Measurements from ENCODE around the gene MCFD2. TPM values are rescaled to one million over a fixed set of nuclear protein-coding genes. Genes with fewer than 3 reads are reported as not detected.

Gene MCFD2
- total and polyA plus RNA-seq, 8 donors = 78.0 to 121 (median 86.5) TPM

GRCh38 chr2:46854260-46854659, 61.3 kb downstream of the MCFD2 start:
- DNase-seq (no peak), ATAC-seq (no peak)
- no peak for TF ChIP-seq CTCF (IDR thresholded peaks at IDR 0.05)
- Histone ChIP-seq H3K27me3 (no peaks in the 10 kb centered on the region), H3K9me3 (no peaks in the 10 kb centered on the region), H3K4me1 (peaks cover 20 to 39% of the 10 kb centered on the region in 2 donors), H3K27ac (peak overlapping the region; percentile 59 to 67), H3K4me3 (no peak overlapping the region), H3K36me3 (no peaks in the 10 kb centered on the region)
- intact Hi-C loops (cut with DNase I) = no loop called here

- ATAC-seq (no peak), DNase-seq (no peak)
- Histone ChIP-seq H3K9me3 (no peaks in the 10 kb centered on the region), H3K4me3 (no peak overlapping the region), H3K27me3 (no peaks in the 10 kb centered on the region), H3K27ac (no peak overlapping the region), H3K4me1 (peaks cover 36 to 51% of the 10 kb centered on the region in 2 donors), H3K36me3 (no peaks in the 10 kb centered on the region)
- no peak for TF ChIP-seq CTCF (IDR thresholded peaks at IDR 0.05)
- intact Hi-C loops (cut with DNase I) = no loop called here
These were observed 63.0 kb downstream of the MCFD2 start for GRCh38 chr2:46852598-46852997.

GRCh38 chr2:46852124-46852523, 63.5 kb downstream of the MCFD2 start:
- Histone ChIP-seq H3K27me3 (no peaks in the 10 kb centered on the region), H3K27ac (no peak overlapping the region), H3K36me3 (no peaks in the 10 kb centered on the region), H3K4me1 (peaks cover 40 to 55% of the 10 kb centered on the region in 2 donors), H3K9me3 (no peaks in the 10 kb centered on the region), H3K4me3 (no peak overlapping the region)
- ATAC-seq (no peak), DNase-seq (no peak)
- TF ChIP-seq CTCF (IDR thresholded peaks at IDR 0.05) = no peak
- intact Hi-C loops (cut with DNase I) = no loop called here

Other genes starting within 250 kb of the MCFD2 start
- gene SOCS5, start 216.5 kb downstream of the MCFD2 start, total RNA-seq = 10 to 100 TPM; 18.5 to 21.4 TPM
- 10 to 100 TPM; 31.0 to 35.0 (median 33.8) TPM for gene SOCS5, start 216.5 kb downstream of the MCFD2 start, polyA plus RNA-seq (ENCODE audit: insufficient read length in 6 of 6)
- gene TTC7A, start 25.4 kb upstream of the MCFD2 start, total RNA-seq = 10 to 100 TPM; 43.3 to 53.4 TPM
- 10 to 100 TPM; 12.9 to 15.8 (median 13.9) TPM for gene TTC7A, start 25.4 kb upstream of the MCFD2 start, polyA plus RNA-seq (ENCODE audit: insufficient read length in 6 of 6)
- gene STPG4, start 239.5 kb upstream of the MCFD2 start, total RNA-seq = 1 to 10 TPM in 1 of 2 donors, under 1 TPM in 1; 0.67 to 1.0 TPM
- gene STPG4, start 239.5 kb upstream of the MCFD2 start, polyA plus RNA-seq (ENCODE audit: insufficient read length in 6 of 6) = under 1 TPM; 0.17 to 0.54 (median 0.22) TPM